Stimulated activated CD8-positive, alpha-beta memory T cell treated with anti-CD3 and anti-CD28 coated beads, Interleukin-15, amount 100 ng/mL, for 1 hour (primary cell): ENCODE results near the gene UNC13B.
"Not testable (repeated sequence)": the region's sequence is repeated elsewhere in the genome, so short reads cannot be mapped to it uniquely, and the experiment has no call there.

Experiments
- DNase-seq: peaks from one replicate; pipeline ENCODE4 v3.0.0-alpha.2; 2020; ENCODE audit warnings: low read depth

UNC13B gene

GRCh38 chr9:35226651-35227050, 64.8 kb downstream of the UNC13B start:
- no peak for DNase-seq

GRCh38 chr9:35227284-35227683, 65.5 kb downstream of the UNC13B start:
- DNase-seq: no peak

- DNase-seq: no peak
Measured at GRCh38 chr9:35229066-35229778, 67.4 kb downstream of the UNC13B start.

- no peak for DNase-seq
Measured at GRCh38 chr9:35229779-35230143, 68.0 kb downstream of the UNC13B start.

- no peak for DNase-seq
Measured at GRCh38 chr9:35232867-35233544, 71.2 kb downstream of the UNC13B start.

GRCh38 chr9:35236692-35237091, 74.9 kb downstream of the UNC13B start:
- DNase-seq: no peak

- DNase-seq: no peak
Measured at GRCh38 chr9:35237311-35237710, 75.5 kb downstream of the UNC13B start.

GRCh38 chr9:35245945-35246344, 84.1 kb downstream of the UNC13B start:
- not testable (repeated sequence) for DNase-seq

GRCh38 chr9:35253075-35253474, 91.3 kb downstream of the UNC13B start:
- no peak for DNase-seq

GRCh38 chr9:35254237-35254636, 92.4 kb downstream of the UNC13B start:
- no peak for DNase-seq

- DNase-seq: no peak
Measured at GRCh38 chr9:35254984-35255857, 93.4 kb downstream of the UNC13B start.

GRCh38 chr9:35257986-35258659, 96.3 kb downstream of the UNC13B start:
- DNase-seq: no peak

- peak; percentile 14 for DNase-seq
Measured at GRCh38 chr9:35258660-35259474, 97.1 kb downstream of the UNC13B start.

GRCh38 chr9:35260186-35260585, 98.4 kb downstream of the UNC13B start:
- DNase-seq: no peak

GRCh38 chr9:35262064-35262463, 100.3 kb downstream of the UNC13B start:
- DNase-seq: no peak

GRCh38 chr9:35267710-35268109, 105.9 kb downstream of the UNC13B start:
- no peak for DNase-seq

GRCh38 chr9:35269919-35270318, 108.1 kb downstream of the UNC13B start:
- DNase-seq: no peak

GRCh38 chr9:35271637-35272036, 109.8 kb downstream of the UNC13B start:
- no peak for DNase-seq

- no peak for DNase-seq
Measured at GRCh38 chr9:35272989-35273388, 111.2 kb downstream of the UNC13B start.

- DNase-seq: no peak
Measured at GRCh38 chr9:35273591-35273990, 111.8 kb downstream of the UNC13B start.

- no peak for DNase-seq
Measured at GRCh38 chr9:35274993-35275392, 113.2 kb downstream of the UNC13B start.

- no peak for DNase-seq
Measured at GRCh38 chr9:35277171-35277520, 115.3 kb downstream of the UNC13B start.
